H9 (cell line): Measurements from ENCODE around the gene IKBKG. TPM values are rescaled to one million over a fixed set of nuclear protein-coding genes. Genes with fewer than 3 reads are reported as not detected.

Experiments
- DNase-seq: peaks from one replicate; pipeline ENCODE4 v3.0.0-alpha.2; 2017
- H2AFZ ChIP-seq: one replicate; pipeline ENCODE4 v1.6.1; 2013; ENCODE audit warnings: mild to moderate bottlenecking, low read length, control low read depth, moderate library complexity
- H2AK5ac ChIP-seq: 2 replicates; pipeline ENCODE4 v1.6.1; 2013; ENCODE audit warnings: low read length, control low read depth, mixed read lengths; ENCODE audit not compliant: insufficient read length
- H2BK120ac ChIP-seq: one replicate; pipeline ENCODE4 v1.6.1; 2013; ENCODE audit warnings: low read depth, mild to moderate bottlenecking, low read length, control low read depth, inconsistent platforms; ENCODE audit not compliant: poor library complexity, severe bottlenecking
- H2BK12ac ChIP-seq: 2 replicates; pipeline ENCODE4 v1.6.1; 2013; ENCODE audit warnings: low read length, control low read depth, mixed read lengths, low read depth; ENCODE audit not compliant: insufficient read length
- H2BK15ac ChIP-seq: 2 replicates; pipeline ENCODE4 v1.6.1; 2013; ENCODE audit warnings: low read depth, low read length, control low read depth
- H2BK20ac ChIP-seq: one replicate; pipeline ENCODE4 v1.6.1; 2013; ENCODE audit warnings: low read depth, mild to moderate bottlenecking, low read length, control low read depth, inconsistent platforms; ENCODE audit not compliant: poor library complexity, severe bottlenecking
- H2BK5ac ChIP-seq: 2 replicates; pipeline ENCODE4 v1.6.1; 2013; ENCODE audit warnings: low read length, control low read depth, mixed read lengths; ENCODE audit not compliant: insufficient read length
- H3K14ac ChIP-seq: 2 replicates; pipeline ENCODE4 v1.6.1; 2013; ENCODE audit warnings: low read length, control low read depth; ENCODE audit not compliant: insufficient read depth
- H3K18ac ChIP-seq: 2 replicates; pipeline ENCODE4 v1.6.1; 2013; ENCODE audit warnings: low read depth, mild to moderate bottlenecking, mixed read lengths, low read length, control low read depth; ENCODE audit not compliant: insufficient read length
- H3K23ac ChIP-seq: 2 replicates; pipeline ENCODE4 v1.6.1; 2013; ENCODE audit warnings: low read length, control low read depth, mixed read lengths, low read depth; ENCODE audit not compliant: insufficient read length
- H3K23me2 ChIP-seq: 2 replicates; pipeline ENCODE4 v1.6.1; 2013; ENCODE audit warnings: low read depth, mild to moderate bottlenecking, mixed read lengths, low read length, control low read depth; ENCODE audit not compliant: insufficient read length, poor library complexity, severe bottlenecking
- H3K27ac ChIP-seq: 2 replicates; pipeline ENCODE4 v1.5.1; 2013; ENCODE audit warnings: low read length, control low read depth, mixed read lengths, low read depth; ENCODE audit not compliant: insufficient read length
- H3K27me3 ChIP-seq: 2 replicates; pipeline ENCODE4 v1.6.1; 2013; ENCODE audit warnings: low read length, control low read depth, inconsistent platforms; ENCODE audit not compliant: insufficient read depth
- H3K4ac ChIP-seq: 2 replicates; pipeline ENCODE4 v1.6.1; 2013; ENCODE audit warnings: low read depth, mild to moderate bottlenecking, control low read depth, inconsistent platforms, low read length, moderate library complexity
- H3K4me1 ChIP-seq: 2 replicates; pipeline ENCODE4 v1.6.1; 2013; ENCODE audit warnings: low read length, control low read depth, inconsistent platforms; ENCODE audit not compliant: insufficient read depth
- H3K4me2 ChIP-seq: 2 replicates; pipeline ENCODE4 v1.6.1; 2013; ENCODE audit warnings: low read length, control low read depth, mixed read lengths; ENCODE audit not compliant: insufficient read length, insufficient read depth
- H3K56ac ChIP-seq: 2 replicates; pipeline ENCODE4 v1.6.1; 2013; ENCODE audit warnings: low read depth, mild to moderate bottlenecking, mixed read lengths, low read length, control low read depth; ENCODE audit not compliant: insufficient read length
- H3K79me1 ChIP-seq: 2 replicates; pipeline ENCODE4 v1.6.1; 2013; ENCODE audit warnings: low read depth, mild to moderate bottlenecking, moderate library complexity, low read length, control low read depth, inconsistent platforms; ENCODE audit not compliant: insufficient read depth, poor library complexity, severe bottlenecking
- H3K79me2 ChIP-seq: 2 replicates; pipeline ENCODE4 v1.6.1; 2013; ENCODE audit warnings: low read length, control low read depth, inconsistent platforms; ENCODE audit not compliant: insufficient read depth
- H3K9ac ChIP-seq: 2 replicates; pipeline ENCODE4 v1.6.1; 2013; ENCODE audit warnings: low read length, control low read depth, mixed read lengths; ENCODE audit not compliant: insufficient read length; ENCODE audit errors: extremely low read depth
- H3K9me3 ChIP-seq: one replicate; pipeline ENCODE4 v1.6.1; 2013; ENCODE audit warnings: low read depth, low read length, inconsistent platforms; ENCODE audit not compliant: control insufficient read depth
- H3T11ph ChIP-seq: one replicate; pipeline ENCODE4 v1.6.1; 2013; ENCODE audit warnings: mild to moderate bottlenecking, low read length, control low read depth, inconsistent platforms
- H4K20me1 ChIP-seq: one replicate; pipeline ENCODE4 v1.6.1; 2013; ENCODE audit not compliant: control insufficient read depth, insufficient read length, insufficient read depth
- H4K5ac ChIP-seq: 2 replicates; pipeline ENCODE4 v1.6.1; 2013; ENCODE audit warnings: low read depth, mild to moderate bottlenecking, mixed read lengths, low read length, control low read depth; ENCODE audit not compliant: insufficient read length
- H4K8ac ChIP-seq: replicated peaks from 2 replicates; pipeline ENCODE4 v1.6.1; 2013; ENCODE audit warnings: low read length, control low read depth, mixed read lengths, low read depth; ENCODE audit not compliant: insufficient read length
- H4K91ac ChIP-seq: 2 replicates; pipeline ENCODE4 v1.6.1; 2013; ENCODE audit warnings: low read depth, mild to moderate bottlenecking, moderate library complexity, mixed read lengths, low read length, control low read depth; ENCODE audit not compliant: insufficient read length
- H3K27ac Mint-ChIP-seq, 3 experiments: 2 replicates in 2 of 3; 3 replicates in 1 of 3; pipeline ENCODE4 v1.8.0; 2020 to 2021; ENCODE audit warnings: mixed read lengths in 3 of 3, mild to moderate bottlenecking in 1 of 3, moderate library complexity in 1 of 3
- H3K27me3 Mint-ChIP-seq: 2 replicates; pipeline ENCODE4 v1.8.0; 2021; ENCODE audit warnings: low read depth, mild to moderate bottlenecking, moderate library complexity, mixed read lengths
- H3K36me3 Mint-ChIP-seq, 3 experiments: 2 replicates in 2 of 3; 3 replicates in 1 of 3; pipeline ENCODE4 v1.8.0; 2020 to 2021; ENCODE audit warnings: low read depth in 3 of 3, mixed read lengths in 3 of 3; ENCODE audit not compliant: insufficient read depth in 1 of 3
- H3K4me1 Mint-ChIP-seq, 2 experiments: 2 replicates each; pipeline ENCODE4 v1.8.0; 2020; ENCODE audit warnings: mixed read lengths in 2 of 2
- H3K4me3 Mint-ChIP-seq, 2 experiments: 2 replicates in 1 of 2; 3 replicates in 1 of 2; pipeline ENCODE4 v1.8.0; 2020 to 2021; ENCODE audit warnings: mild to moderate bottlenecking in 2 of 2, mixed read lengths in 2 of 2, moderate library complexity in 1 of 2
- H3K9me3 Mint-ChIP-seq, 2 experiments: 2 replicates in 1 of 2; 3 replicates in 1 of 2; pipeline ENCODE4 v1.8.0; 2020; ENCODE audit warnings: mild to moderate bottlenecking in 2 of 2, mixed read lengths in 2 of 2, moderate library complexity in 1 of 2
- WGBS: extraction: QIAGEN DNeasy Blood & Tissue Kit; methylation state at CpG from one replicate; pipeline ENCODE4 v1.1.7; 2013; ENCODE audit warnings: missing lambda C conversion rate, low lambda C conversion rate, mixed read lengths; ENCODE audit not compliant: insufficient read length; ENCODE audit errors: extremely low coverage; 5-methylcytosine and 5-hydroxymethylcytosine counted together
- total RNA-seq: library from RNA; stranded (reverse); gene quantifications from 2 replicates; pipeline ENCODE4 v1.2.1, GENCODE V29; 2021
- TF ChIP-seq, protein P1 (sequence below): fragments of 200-600 bp; sonication (generic); conservative IDR thresholded peaks from 3 replicates; pipeline ENCODE4 v1.8.0; 2021; ENCODE audit warnings: antibody characterized with exemption, mild to moderate bottlenecking

IKBKG gene
- total RNA-seq, 1 experiment from 2014 or later: 17.8 TPM

DNA sequence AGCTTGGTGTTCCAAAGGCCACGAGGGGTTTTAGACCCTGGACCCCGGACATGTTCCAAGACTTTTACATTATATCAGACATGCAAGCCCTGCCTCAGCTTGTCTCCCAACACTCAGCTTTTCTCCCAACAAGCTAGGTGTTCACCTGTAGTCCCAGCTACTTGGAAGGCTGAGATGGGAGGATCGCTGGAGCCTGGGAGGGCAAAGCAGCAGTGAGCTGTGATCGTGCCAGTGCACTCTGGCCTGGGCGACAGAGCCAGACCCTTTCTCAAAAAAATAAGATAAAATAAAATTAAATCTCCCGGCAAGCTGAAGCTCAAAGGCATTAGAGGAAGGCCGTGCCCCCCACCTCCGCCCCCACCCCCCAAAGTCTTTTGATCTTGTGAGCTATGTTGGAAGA, 51.2 kb downstream of the IKBKG start:
- peaks cover 14 to 22% of the 10 kb centered on the region in 2 experiments for H3K4me1 Mint-ChIP-seq
- H3K36me3 Mint-ChIP-seq: peaks cover 21 to 23% (median 21%) of the 10 kb centered on the region in 3 experiments
- no peak overlapping the region for H3K14ac ChIP-seq
- no CpG with 5 or more reads among the region's 8 CpGs for WGBS
- no peak overlapping the region for H2BK12ac ChIP-seq
- H4K20me1 ChIP-seq: no peaks in the 10 kb centered on the region
- H2BK20ac ChIP-seq: no peak overlapping the region
- peaks cover 80 to 84% of the 10 kb centered on the region in 2 experiments for H3K9me3 Mint-ChIP-seq
- no peak overlapping the region for H2BK5ac ChIP-seq
- H3K18ac ChIP-seq: no peak overlapping the region
- no peaks in the 10 kb centered on the region for H3K27me3 ChIP-seq
- H3K27me3 Mint-ChIP-seq: peaks cover 5% of the 10 kb centered on the region
- no peaks in the 10 kb centered on the region for H3K79me1 ChIP-seq
- peaks cover 69% of the 10 kb centered on the region for H3K9me3 ChIP-seq
- no peak overlapping the region for H3K9ac ChIP-seq
- no peaks in the 10 kb centered on the region for H3K4me1 ChIP-seq
- H3K23ac ChIP-seq: no peak overlapping the region
- no peak overlapping the region for H4K91ac ChIP-seq
- no peak overlapping the region for H2BK15ac ChIP-seq
- TF ChIP-seq, protein P1, sequence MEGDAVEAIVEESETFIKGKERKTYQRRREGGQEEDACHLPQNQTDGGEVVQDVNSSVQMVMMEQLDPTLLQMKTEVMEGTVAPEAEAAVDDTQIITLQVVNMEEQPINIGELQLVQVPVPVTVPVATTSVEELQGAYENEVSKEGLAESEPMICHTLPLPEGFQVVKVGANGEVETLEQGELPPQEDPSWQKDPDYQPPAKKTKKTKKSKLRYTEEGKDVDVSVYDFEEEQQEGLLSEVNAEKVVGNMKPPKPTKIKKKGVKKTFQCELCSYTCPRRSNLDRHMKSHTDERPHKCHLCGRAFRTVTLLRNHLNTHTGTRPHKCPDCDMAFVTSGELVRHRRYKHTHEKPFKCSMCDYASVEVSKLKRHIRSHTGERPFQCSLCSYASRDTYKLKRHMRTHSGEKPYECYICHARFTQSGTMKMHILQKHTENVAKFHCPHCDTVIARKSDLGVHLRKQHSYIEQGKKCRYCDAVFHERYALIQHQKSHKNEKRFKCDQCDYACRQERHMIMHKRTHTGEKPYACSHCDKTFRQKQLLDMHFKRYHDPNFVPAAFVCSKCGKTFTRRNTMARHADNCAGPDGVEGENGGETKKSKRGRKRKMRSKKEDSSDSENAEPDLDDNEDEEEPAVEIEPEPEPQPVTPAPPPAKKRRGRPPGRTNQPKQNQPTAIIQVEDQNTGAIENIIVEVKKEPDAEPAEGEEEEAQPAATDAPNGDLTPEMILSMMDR: no peak
- H3K4ac ChIP-seq: no peak overlapping the region
- H3K56ac ChIP-seq: no peak overlapping the region
- no peak overlapping the region for H2AK5ac ChIP-seq
- H4K5ac ChIP-seq: no peak overlapping the region
- H2AFZ ChIP-seq: no peak overlapping the region
- H2BK120ac ChIP-seq: no peak overlapping the region
- H4K8ac ChIP-seq: no peak overlapping the region
- H3K4me3 Mint-ChIP-seq: no peak overlapping the region
- no peaks in the 10 kb centered on the region for H3K79me2 ChIP-seq
- H3K23me2 ChIP-seq: no peaks in the 10 kb centered on the region
- H3T11ph ChIP-seq: no peak overlapping the region
- DNase-seq: no peak
- no peak overlapping the region for H3K27ac ChIP-seq
- H3K27ac Mint-ChIP-seq: peak overlapping the region in 1 of 3 experiments; percentile 91; a peak in 1 of 7 replicates
- no peak overlapping the region for H3K4me2 ChIP-seq
